ENCODE results near the gene SIK3. TPM values are rescaled to one million over a fixed set of nuclear protein-coding genes. Genes with fewer than 3 reads are reported as not detected.

Gene SIK3
- polyA plus RNA-seq, 1 of the 3 experiments (the other 2 are of a cell fraction): 5.1 TPM

DNA sequence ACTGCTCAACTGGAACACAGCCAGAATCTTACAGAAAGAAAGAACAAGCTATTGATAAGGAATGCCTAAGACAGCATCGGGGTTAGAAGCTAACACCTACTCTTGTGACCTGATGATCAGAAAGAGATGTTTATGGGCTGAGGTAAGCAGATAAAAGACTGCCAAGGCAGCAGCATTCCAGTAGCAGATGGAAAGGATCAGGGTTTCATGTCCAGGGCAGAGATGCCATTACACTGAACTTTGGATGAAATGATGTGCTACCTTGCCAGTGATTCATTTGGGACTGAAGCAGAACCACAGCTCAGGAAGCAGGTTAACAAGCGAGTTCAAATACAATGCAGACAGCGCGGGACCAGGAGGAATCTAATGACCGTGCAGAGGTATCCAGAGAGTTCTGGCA, 233.7 kb downstream of the SIK3 start:
- POLR2A ChIA-PET: no interaction called here
- Histone ChIP-seq H3K9ac (no peak overlapping the region), H3K4me2 (no peak overlapping the region), H3K79me2 (ENCODE audit: insufficient read depth) (no peaks in the 10 kb centered on the region), H3K9me3 (no peaks in the 10 kb centered on the region), H3K4me1 (ENCODE audit: control insufficient read depth in 1 of 2, insufficient read depth in 2 of 2, low read depth in 1 of 2, low read length in 1 of 2) (peaks cover 19 to 21% of the 10 kb centered on the region in 2 experiments), H3K36me3 (replicated peaks in 1 of 2; ENCODE audit: control insufficient read depth in 1 of 2, insufficient read depth in 2 of 2, low read length in 1 of 2) (peaks cover 31 to 50% of the 10 kb centered on the region in 2 experiments), H3K27me3 (ENCODE audit: insufficient read depth) (no peaks in the 10 kb centered on the region), H3K9me2 (no peaks in the 10 kb centered on the region), H3K27ac (ENCODE audit: low read depth in 2 of 2, low read length in 1 of 2) (no peak overlapping the region), H3K4me3 (ENCODE audit: low read depth in 2 of 2, low read length in 1 of 2) (no peak overlapping the region), H4K20me1 (ENCODE audit: insufficient read depth) (no peaks in the 10 kb centered on the region), H3F3A (replicated peaks; ENCODE audit: insufficient read depth) (peaks cover 16% of the 10 kb centered on the region), H2AFZ (ENCODE audit: low read depth) (no peak overlapping the region)
- 93% methylated on average over 5 of the region's 5 CpGs for WGBS (ENCODE audit: low lambda C conversion rate)
- TF ChIP-seq TCF12 (IDR thresholded peaks at IDR 0.05): peak; percentile 61
- TF ChIP-seq GABPA (IDR thresholded peaks at IDR 0.05; ENCODE audit: low read depth): no peak
- no peak for TF ChIP-seq YY1 (IDR thresholded peaks at IDR 0.05; ENCODE audit: low read depth)
- TF ChIP-seq, protein P1, sequence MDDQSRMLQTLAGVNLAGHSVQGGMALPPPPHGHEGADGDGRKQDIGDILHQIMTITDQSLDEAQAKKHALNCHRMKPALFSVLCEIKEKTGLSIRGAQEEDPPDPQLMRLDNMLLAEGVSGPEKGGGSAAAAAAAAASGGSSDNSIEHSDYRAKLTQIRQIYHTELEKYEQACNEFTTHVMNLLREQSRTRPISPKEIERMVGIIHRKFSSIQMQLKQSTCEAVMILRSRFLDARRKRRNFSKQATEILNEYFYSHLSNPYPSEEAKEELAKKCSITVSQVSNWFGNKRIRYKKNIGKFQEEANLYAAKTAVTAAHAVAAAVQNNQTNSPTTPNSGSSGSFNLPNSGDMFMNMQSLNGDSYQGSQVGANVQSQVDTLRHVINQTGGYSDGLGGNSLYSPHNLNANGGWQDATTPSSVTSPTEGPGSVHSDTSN (IDR thresholded peaks at IDR 0.05): 0 out of 2 replicates have a peak, but pooled peaks have one; percentile 9
- TF ChIP-seq FOSL2 (IDR thresholded peaks at IDR 0.05; ENCODE audit: borderline replicate concordance, low read depth): peak; percentile 32; the same call in 1 of the 2 replicates
- no peak for TF ChIP-seq SMC3 (IDR thresholded peaks at IDR 0.05; ENCODE audit: low read depth, low read length)
- 0 out of 2 replicates have a peak, but pooled peaks have one; percentile 15 for TF ChIP-seq NFIC (IDR thresholded peaks at IDR 0.05; ENCODE audit: borderline replicate concordance)
- CTCF ChIA-PET: interaction anchor here (1.3 to 3.7 kb wide), 5 partner anchors 15 to 363 kb away, joined by 3 to 20 read pairs (median 9); partner anchors contain the start of gene APOA5
- DNase-seq: no peak

- Histone ChIP-seq H3K4me2 (0 out of 2 replicates have a peak overlapping the region, but pooled peaks have one; percentile 3), H3F3A (replicated peaks; ENCODE audit: insufficient read depth) (peaks cover 16% of the 10 kb centered on the region), H3K27me3 (ENCODE audit: insufficient read depth) (no peaks in the 10 kb centered on the region), H3K9me2 (no peaks in the 10 kb centered on the region), H3K27ac (ENCODE audit: low read depth in 2 of 2, low read length in 1 of 2) (peak overlapping the region; percentile 72 to 80; a peak in 3 of 4 replicates), H3K9ac (no peak overlapping the region), H3K9me3 (no peaks in the 10 kb centered on the region), H4K20me1 (ENCODE audit: insufficient read depth) (no peaks in the 10 kb centered on the region), H3K36me3 (replicated peaks in 1 of 2; ENCODE audit: control insufficient read depth in 1 of 2, insufficient read depth in 2 of 2, low read length in 1 of 2) (peaks cover 27 to 43% of the 10 kb centered on the region in 2 experiments), H3K4me1 (ENCODE audit: control insufficient read depth in 1 of 2, insufficient read depth in 2 of 2, low read depth in 1 of 2, low read length in 1 of 2) (peaks cover 21 to 35% of the 10 kb centered on the region in 2 experiments), H3K4me3 (ENCODE audit: low read depth in 2 of 2, low read length in 1 of 2) (no peak overlapping the region), H3K79me2 (ENCODE audit: insufficient read depth) (no peaks in the 10 kb centered on the region), H2AFZ (ENCODE audit: low read depth) (no peak overlapping the region)
- no peak for TF ChIP-seq SMC3 (IDR thresholded peaks at IDR 0.05; ENCODE audit: low read depth, low read length)
- TF ChIP-seq TAF1 (IDR thresholded peaks at IDR 0.05; ENCODE audit: borderline replicate concordance, low read depth, low read length): no peak
- TF ChIP-seq IRF3 (IDR thresholded peaks at IDR 0.05; ENCODE audit: low read depth, low read length): no peak
- TF ChIP-seq, protein P2, sequence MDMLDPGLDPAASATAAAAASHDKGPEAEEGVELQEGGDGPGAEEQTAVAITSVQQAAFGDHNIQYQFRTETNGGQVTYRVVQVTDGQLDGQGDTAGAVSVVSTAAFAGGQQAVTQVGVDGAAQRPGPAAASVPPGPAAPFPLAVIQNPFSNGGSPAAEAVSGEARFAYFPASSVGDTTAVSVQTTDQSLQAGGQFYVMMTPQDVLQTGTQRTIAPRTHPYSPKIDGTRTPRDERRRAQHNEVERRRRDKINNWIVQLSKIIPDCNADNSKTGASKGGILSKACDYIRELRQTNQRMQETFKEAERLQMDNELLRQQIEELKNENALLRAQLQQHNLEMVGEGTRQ (IDR thresholded peaks at IDR 0.05; ENCODE audit: borderline replicate concordance, low read depth, low read length): no peak
- TF ChIP-seq NRF1 (IDR thresholded peaks at IDR 0.05; ENCODE audit: low read depth, low read length): no peak
- no peak for TF ChIP-seq MAX (IDR thresholded peaks at IDR 0.05; ENCODE audit: low read depth)
- no peak for TF ChIP-seq RCOR1 (IDR thresholded peaks at IDR 0.05; ENCODE audit: low read length)
- TF ChIP-seq NFIC (IDR thresholded peaks at IDR 0.05; ENCODE audit: borderline replicate concordance): no peak
- TF ChIP-seq, protein P3, sequence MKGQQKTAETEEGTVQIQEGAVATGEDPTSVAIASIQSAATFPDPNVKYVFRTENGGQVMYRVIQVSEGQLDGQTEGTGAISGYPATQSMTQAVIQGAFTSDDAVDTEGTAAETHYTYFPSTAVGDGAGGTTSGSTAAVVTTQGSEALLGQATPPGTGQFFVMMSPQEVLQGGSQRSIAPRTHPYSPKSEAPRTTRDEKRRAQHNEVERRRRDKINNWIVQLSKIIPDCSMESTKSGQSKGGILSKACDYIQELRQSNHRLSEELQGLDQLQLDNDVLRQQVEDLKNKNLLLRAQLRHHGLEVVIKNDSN (IDR thresholded peaks at IDR 0.05; ENCODE audit: borderline replicate concordance, low read depth): no peak
- TF ChIP-seq, protein P1 (IDR thresholded peaks at IDR 0.05): no peak
- no peak for TF ChIP-seq CHD2 (IDR thresholded peaks at IDR 0.05; ENCODE audit: low read length, partially characterized antibody)
- TF ChIP-seq MEF2A (IDR thresholded peaks at IDR 0.05; ENCODE audit: borderline replicate concordance, low read depth): no peak
- TF ChIP-seq EP300 (IDR thresholded peaks at IDR 0.05; ENCODE audit: borderline replicate concordance in 1 of 2, low read depth in 1 of 2, low read length in 1 of 2): no peak
- TF ChIP-seq CTCF (IDR thresholded peaks at IDR 0.05): no peak
- no peak for TF ChIP-seq POLR2AphosphoS5 (IDR thresholded peaks at IDR 0.05; ENCODE audit: low read depth, low read length)
- no peak for TF ChIP-seq TEAD4 (IDR thresholded peaks at IDR 0.05; ENCODE audit: borderline replicate concordance, insufficient read depth)
- TF ChIP-seq FOSL2 (IDR thresholded peaks at IDR 0.05; ENCODE audit: borderline replicate concordance, low read depth): no peak
- ChIA-PET POLR2A (interaction anchor here (1.1 kb wide), 1 partner anchor 25 kb away, joined by 3 read pairs; no protein-coding TSS in a partner anchor), CTCF (interaction anchor here (0.6 to 4.9 kb wide), 4 partner anchors 17 to 243 kb away, joined by 4 to 32 read pairs (median 18); partner anchors contain the start of gene APOA5)
- DNase-seq: no peak
- 93% methylated on average over 3 of the region's 3 CpGs for WGBS (ENCODE audit: low lambda C conversion rate)
Measured at GRCh38 chr11:116862951-116863350, 235.3 kb downstream of the SIK3 start.
